Keratinocyte (primary cell): ENCODE data around the gene EGFL7. TPM values are rescaled to one million over a fixed set of nuclear protein-coding genes. Genes with fewer than 3 reads are reported as not detected.
"Not testable (repeated sequence)": the region's sequence is repeated elsewhere in the genome, so short reads cannot be mapped to it uniquely, and the experiment has no call there.

Source experiments
- DNase-seq: peaks from one replicate; pipeline ENCODE4 v3.0.0-alpha.2; 2011; ENCODE audit warnings: low read depth, missing footprints, low spot score
- FAIRE-seq: peaks from 2 replicates; lab custom pipeline; 2011; peaks lifted over from hg19 to GRCh38; lab: Jason Lieb, UNC
- H2AFZ ChIP-seq: 2 replicates; pipeline ENCODE4 v1.6.0; 2012; ENCODE audit warnings: low read length, control low read depth, inconsistent platforms; ENCODE audit not compliant: control insufficient read depth
- H3K27ac ChIP-seq: 2 replicates; pipeline ENCODE4 v1.5.1; 2011; ENCODE audit warnings: low read length; ENCODE audit not compliant: control insufficient read depth, insufficient read depth
- H3K27me3 ChIP-seq: 3 replicates; pipeline ENCODE4 v1.6.0; 2011; ENCODE audit warnings: low read length; ENCODE audit not compliant: control insufficient read depth, insufficient read depth; ENCODE audit errors: extremely low read depth
- H3K36me3 ChIP-seq, 2 experiments: 2 replicates in 1 of 2; 3 replicates in 1 of 2; pipeline ENCODE4 v1.5.1; 2011; ENCODE audit warnings: low read length in 2 of 2, mild to moderate bottlenecking in 1 of 2; ENCODE audit not compliant: control insufficient read depth in 2 of 2, insufficient read depth in 2 of 2; ENCODE audit errors: extremely low read depth in 1 of 2
- H3K4me1 ChIP-seq: 3 replicates; pipeline ENCODE4 v1.5.1; 2011; ENCODE audit warnings: low read length; ENCODE audit not compliant: control insufficient read depth, insufficient read depth; ENCODE audit errors: extremely low read depth
- H3K4me2 ChIP-seq: 3 replicates; pipeline ENCODE4 v1.6.0; 2011; ENCODE audit warnings: low read depth, low read length; ENCODE audit not compliant: control insufficient read depth, insufficient read depth; ENCODE audit errors: extremely low read depth
- H3K4me3 ChIP-seq, 3 experiments: fragments of 200-600 bp in 1 of 3; sonication (generic) in 1 of 3; 2 replicates in 2 of 3; 3 replicates in 1 of 3; pipeline ENCODE4 v1.5.1; 2011 to 2016; ENCODE audit warnings: low read length in 3 of 3, mild to moderate bottlenecking in 3 of 3, control low read depth in 2 of 3, inconsistent platforms in 1 of 3, low read depth in 1 of 3, mixed read lengths in 1 of 3, mixed run types in 1 of 3, moderate library complexity in 1 of 3; ENCODE audit not compliant: control insufficient read depth in 2 of 3, insufficient read depth in 2 of 3; ENCODE audit errors: extremely low read depth in 1 of 3
- H3K79me2 ChIP-seq: 2 replicates; pipeline ENCODE4 v1.6.0; 2012; ENCODE audit warnings: low read length; ENCODE audit not compliant: control insufficient read depth, insufficient read depth
- H3K9ac ChIP-seq: 3 replicates; pipeline ENCODE4 v1.6.0; 2011; ENCODE audit warnings: low read length; ENCODE audit not compliant: control insufficient read depth, insufficient read depth; ENCODE audit errors: extremely low read depth
- H3K9me1 ChIP-seq: 3 replicates; pipeline ENCODE4 v1.6.0; 2011; ENCODE audit warnings: low read length; ENCODE audit not compliant: control insufficient read depth, insufficient read depth; ENCODE audit errors: extremely low read depth
- H3K9me3 ChIP-seq: 2 replicates; pipeline ENCODE4 v1.5.1; 2012; ENCODE audit warnings: low read depth, low read length; ENCODE audit not compliant: control insufficient read depth
- H4K20me1 ChIP-seq: 3 replicates; pipeline ENCODE4 v1.6.0; 2011; ENCODE audit warnings: low read length; ENCODE audit not compliant: control insufficient read depth, insufficient read depth; ENCODE audit errors: extremely low read depth
- CTCF ChIP-seq, 3 experiments: IDR thresholded peaks in 1 of 3; conservative IDR thresholded peaks in 1 of 3; optimal IDR thresholded peaks in 1 of 3; 2 replicates in 2 of 3; 3 replicates in 1 of 3; pipeline versions ENCODE3 to v1.5.1; 2011; ENCODE audit warnings: low read length in 3 of 3, mild to moderate bottlenecking in 3 of 3, moderate library complexity in 2 of 3, control low read depth in 1 of 3, inconsistent platforms in 1 of 3; ENCODE audit not compliant: insufficient read depth in 2 of 3; ENCODE audit errors: extremely low read depth in 1 of 3
- EZH2 ChIP-seq: IDR thresholded peaks from one replicate; pipeline ENCODE4 v1.6.1; 2012; ENCODE audit warnings: inconsistent platforms, mild to moderate bottlenecking, low read length, moderate library complexity
- dilution Hi-C: fragments of 300-500 bp; cut with MboI; formaldehyde crosslinking; loops from one replicate; pipeline ENCODE4 v1.7.0; 2020; ENCODE audit warnings: low sequenced_read_pairs; ENCODE audit not compliant: extremely low pct_ligation_motif_present
- polyA plus RNA-seq, 5 experiments: library from polyadenylated mRNA; depleted of rRNA in 3 of 5; stranded (reverse) in 3 of 5; stranded (forward) in 1 of 5; unstranded in 1 of 5; fragments of >200 nt; gene quantifications; 1 replicate in 1 of 5; 2 replicates in 3 of 5; 3 replicates in 1 of 5; pipeline versions ENCODE4 v1.2.1 to v1.2.3, GENCODE V29; 2011 to 2012; ENCODE audit warnings: missing spikeins in 2 of 5, low read depth in 1 of 5, low replicate concordance in 1 of 5

EGFL7 gene
- polyA plus RNA-seq, 1 donor (not counting 4 experiments of a cell fraction or from before 2014, with no cell fraction given), result 4.2 TPM

GRCh38 chr9:136709454-136710109 is 46.9 kb downstream of the EGFL7 start:
- H3K27me3 ChIP-seq, result peaks cover 24% of the 10 kb centered on the region
- DNase-seq (no peak), FAIRE-seq (no peak)
- H3K4me2 ChIP-seq, result no peak overlapping the region
- no peak overlapping the region for H2AFZ ChIP-seq
- H3K36me3 ChIP-seq, result no peaks in the 10 kb centered on the region
- no peaks in the 10 kb centered on the region for H4K20me1 ChIP-seq
- TF ChIP-seq CTCF (optimal IDR thresholded peaks at IDR 0.05 in 1 of 3, IDR thresholded peaks at IDR 0.05 in 1 of 3, conservative IDR thresholded peaks at IDR 0.05 in 1 of 3; ENCODE audit: extremely low read depth in 1 of 3, insufficient read depth in 2 of 3, low read length in 3 of 3) (no peak), EZH2 (no peak)
- no peaks in the 10 kb centered on the region for H3K9me1 ChIP-seq
- no peaks in the 10 kb centered on the region for H3K9me3 ChIP-seq
- dilution Hi-C loops, result no loop called here
- no peak overlapping the region for H3K9ac ChIP-seq
- no peak overlapping the region for H3K27ac ChIP-seq
- no peaks in the 10 kb centered on the region for H3K4me1 ChIP-seq
- no peaks in the 10 kb centered on the region for H3K79me2 ChIP-seq
- no peak overlapping the region for H3K4me3 ChIP-seq

- no peak for DNase-seq
- Histone ChIP-seq H3K27me3 (peaks cover 24% of the 10 kb centered on the region), H4K20me1 (no peaks in the 10 kb centered on the region), H3K9ac (no peak overlapping the region), H2AFZ (no peak overlapping the region), H3K9me1 (no peaks in the 10 kb centered on the region), H3K79me2 (no peaks in the 10 kb centered on the region), H3K4me2 (no peak overlapping the region), H3K4me3 (no peak overlapping the region), H3K4me1 (no peaks in the 10 kb centered on the region), H3K27ac (no peak overlapping the region), H3K9me3 (no peaks in the 10 kb centered on the region), H3K36me3 (no peaks in the 10 kb centered on the region)
- dilution Hi-C loops, result no loop called here
- TF ChIP-seq CTCF (optimal IDR thresholded peaks at IDR 0.05 in 1 of 3, IDR thresholded peaks at IDR 0.05 in 1 of 3, conservative IDR thresholded peaks at IDR 0.05 in 1 of 3; ENCODE audit: extremely low read depth in 1 of 3, insufficient read depth in 2 of 3, low read length in 3 of 3), result no peak
- no peak for TF ChIP-seq EZH2
- FAIRE-seq, result no peak
These were observed 47.8 kb downstream of the EGFL7 start for GRCh38 chr9:136710543-136710942.

- H3K9ac ChIP-seq, H4K20me1 ChIP-seq, H3K4me3 ChIP-seq, FAIRE-seq, dilution Hi-C loops, H3K36me3 ChIP-seq, H2AFZ ChIP-seq, H3K27ac ChIP-seq, DNase-seq, H3K9me1 ChIP-seq, H3K4me1 ChIP-seq, H3K4me2 ChIP-seq, H3K9me3 ChIP-seq, H3K79me2 ChIP-seq: not testable (repeated sequence)
- peaks cover 24% of the 10 kb centered on the region for H3K27me3 ChIP-seq
These were observed 48.5 kb downstream of the EGFL7 start for GRCh38 chr9:136711219-136711648.
